H1 (cell line): ENCODE measurements around the gene USH1C. TPM values are rescaled to one million over a fixed set of nuclear protein-coding genes. Genes with fewer than 3 reads are reported as not detected.

Source experiments
- EZH2 ChIP-seq: fragments of 200-600 bp; sonication (generic); IDR thresholded peaks from 2 replicates; pipeline ENCODE4 v1.7.1; 2012; ENCODE audit warnings: low read depth, mild to moderate bottlenecking, moderate library complexity, low read length, inconsistent platforms; ENCODE audit not compliant: severe bottlenecking
- HDAC6 ChIP-seq: IDR thresholded peaks from one replicate; pipeline ENCODE4 v1.7.1; 2012; ENCODE audit warnings: low read depth, mild to moderate bottlenecking, inconsistent platforms, low read length, moderate library complexity
- KDM1A ChIP-seq: fragments of 200-600, 300-600 bp; sonication (generic); IDR thresholded peaks from 2 replicates; pipeline ENCODE4 v1.7.1; 2016; ENCODE audit warnings: mild to moderate bottlenecking, low read length, borderline replicate concordance
- TAF7 ChIP-seq: optimal IDR thresholded peaks from 2 replicates; pipeline ENCODE3; 2011; ENCODE audit warnings: low read depth, mild to moderate bottlenecking, inconsistent platforms, low read length, moderate library complexity, borderline replicate concordance
- polyA plus RNA-seq, 7 experiments: library from polyadenylated mRNA; depleted of rRNA in 3 of 7; stranded (reverse) in 5 of 7; unstranded in 2 of 7; fragments of >200 nt in 5 of 7; fragments of 200-250 nt in 2 of 7; gene quantifications; 1 replicate in 5 of 7; 2 replicates in 1 of 7; 4 replicates in 1 of 7; pipeline versions ENCODE4 v1.2.1 to v1.2.3, GENCODE V29; 2011 to 2013; ENCODE audit warnings: missing spikeins in 2 of 7, mixed read lengths in 2 of 7
- total RNA-seq: library from RNA; stranded (reverse); fragmentation: NEBNext Ultra II Directional; extraction: Animal tissue kit (Norgen Biotek cat#: 25700); gene quantifications from 2 replicates; pipeline ENCODE4 v1.2.1, GENCODE V29; 2021
- TF ChIP-seq, protein P1 (sequence below): IDR thresholded peaks from 2 replicates; pipeline ENCODE4 v1.6.1; 2011; ENCODE audit warnings: low read length, improper control_type of control experiment

USH1C gene
- total and polyA plus RNA-seq, 2 of the 8 experiments (the other 6 are each of a cell fraction or from before 2014, with no cell fraction given): 1.3 to 1.6 TPM

- TF ChIP-seq, protein P1, sequence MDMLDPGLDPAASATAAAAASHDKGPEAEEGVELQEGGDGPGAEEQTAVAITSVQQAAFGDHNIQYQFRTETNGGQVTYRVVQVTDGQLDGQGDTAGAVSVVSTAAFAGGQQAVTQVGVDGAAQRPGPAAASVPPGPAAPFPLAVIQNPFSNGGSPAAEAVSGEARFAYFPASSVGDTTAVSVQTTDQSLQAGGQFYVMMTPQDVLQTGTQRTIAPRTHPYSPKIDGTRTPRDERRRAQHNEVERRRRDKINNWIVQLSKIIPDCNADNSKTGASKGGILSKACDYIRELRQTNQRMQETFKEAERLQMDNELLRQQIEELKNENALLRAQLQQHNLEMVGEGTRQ: no peak
- TF ChIP-seq KDM1A (no peak), EZH2 (no peak), TAF7 (no peak), HDAC6 (no peak)
Measured at GRCh38 chr11:17558916-17559315, 14.7 kb upstream of the USH1C start (continued).
